Upper lobe of left lung (tissue), 6 donors: Measurements from ENCODE around the gene PROM2. TPM values are rescaled to one million over a fixed set of nuclear protein-coding genes. Genes with fewer than 3 reads are reported as not detected.

ENCODE experiments used
- ATAC-seq, 2 donors: fragments of 200-7000 bp; cut with Tn5 transposase; one replicate each; pipeline ENCODE4 v1.9.1; 2022; ENCODE audit warnings: mild to moderate bottlenecking in 2 of 2, moderate library complexity in 2 of 2; ENCODE audit not compliant: low FRiP score in 2 of 2
- DNase-seq, 2 donors: peaks; one replicate each; pipeline ENCODE4 v3.0.0-alpha.2; 2019 to 2020
- H3K27ac ChIP-seq, 4 donors: fragments of 200-600 bp; sonication (generic); one replicate each; pipeline ENCODE4 v1.5.1; 2016 to 2019
- H3K27me3 ChIP-seq, 4 donors: fragments of 200-600 bp; sonication (generic); one replicate each; pipeline ENCODE4 v1.5.1; 2017 to 2019
- H3K36me3 ChIP-seq, 4 donors: fragments of 200-600 bp; sonication (generic); one replicate each; pipeline ENCODE4 v1.5.1; 2016 to 2019
- H3K4me1 ChIP-seq, 4 donors: fragments of 200-600 bp; sonication (generic); one replicate each; pipeline ENCODE4 v1.5.1; 2018 to 2019
- H3K4me3 ChIP-seq, 4 donors: fragments of 200-600 bp; sonication (generic); one replicate each; pipeline ENCODE4 v1.5.1; 2017 to 2019; ENCODE audit warnings: mild to moderate bottlenecking in 2 of 4, moderate library complexity in 1 of 4
- H3K9me3 ChIP-seq, 4 donors: fragments of 200-600 bp; sonication (generic); one replicate each; pipeline ENCODE4 v1.5.1; 2018 to 2019
- CTCF ChIP-seq, 6 experiments: fragments of 450-650 bp in 4 of 6; fragments of 200-600 bp in 2 of 6; sonication (generic) in 2 of 6; IDR thresholded peaks; one replicate each; pipeline ENCODE4 v1.5.1; 2016 to 2019; ENCODE audit warnings: antibody characterized with exemption in 6 of 6
- EP300 ChIP-seq, 4 donors: sonication (generic); formaldehyde crosslinking; IDR thresholded peaks; one replicate each; pipeline ENCODE4 v1.5.1; 2017; ENCODE audit warnings: antibody characterized with exemption in 4 of 4, control low read depth in 2 of 4
- POLR2A ChIP-seq, 4 donors: fragments of 450-650 bp; IDR thresholded peaks; one replicate each; pipeline ENCODE4 v1.5.1; 2016 to 2017; ENCODE audit warnings: antibody characterized with exemption in 4 of 4, mild to moderate bottlenecking in 2 of 4
- POLR2AphosphoS5 ChIP-seq, 2 donors: sonication (generic); formaldehyde crosslinking; IDR thresholded peaks; one replicate each; pipeline ENCODE4 v1.5.1; 2017; ENCODE audit warnings: antibody characterized with exemption in 2 of 2
- WGBS, 2 donors: methylation state at CpG; one replicate each; pipeline ENCODE4 v1.1.5; 2017 to 2018; 5-methylcytosine and 5-hydroxymethylcytosine counted together
- total RNA-seq, 6 donors: library from RNA; depleted of rRNA in 4 of 6; stranded (reverse); fragments of >200 nt in 4 of 6; gene quantifications; one replicate each; pipeline versions ENCODE4 v1.1.0 to v1.2.1, GENCODE V29; 2016 to 2021
- donor health status: DM: no; HTN: no; CAD: no; lungs with moderate emphysema.
- donor health status: DM: no; HTN: yes; CAD: no; lungs with severe emphysema.

The PROM2 gene
- total RNA-seq, 6 donors from 2014 or later, result 3.3 to 26.2 (median 5.0) TPM

GRCh38 chr2:95327861-95328260, 53.6 kb downstream of the PROM2 start:
- DNase-seq (no peak), ATAC-seq (no peak)
- H3K27ac ChIP-seq, result no peak overlapping the region

GRCh38 chr2:95328358-95329125, 54.3 kb downstream of the PROM2 start:
- TF ChIP-seq EP300 (IDR thresholded peaks at IDR 0.05) (no peak), POLR2A (IDR thresholded peaks at IDR 0.05) (no peak), POLR2AphosphoS5 (IDR thresholded peaks at IDR 0.05) (no peak), CTCF (IDR thresholded peaks at IDR 0.05) (no peak)
- no peak overlapping the region for H3K27ac ChIP-seq
- no peak overlapping the region for H3K4me3 ChIP-seq
- no peak for ATAC-seq
- H3K9me3 ChIP-seq, result no peaks in the 10 kb centered on the region
- 52 to 58% methylated on average over 5 to 10 of the region's 15 CpGs for WGBS, 2 donors
- H3K36me3 ChIP-seq, result no peaks in the 10 kb centered on the region
- peak in 1 of 2 donors; percentile 65 for DNase-seq
- H3K27me3 ChIP-seq, result no peaks in the 10 kb centered on the region
- H3K4me1 ChIP-seq, result no peaks in the 10 kb centered on the region

More at GRCh38 chr2:95327861-95328260, 53.6 kb downstream of the PROM2 start:
- Histone ChIP-seq H3K9me3 (no peaks in the 10 kb centered on the region), H3K4me1 (no peaks in the 10 kb centered on the region), H3K27me3 (no peaks in the 10 kb centered on the region), H3K4me3 (no peak overlapping the region), H3K36me3 (no peaks in the 10 kb centered on the region)
- TF ChIP-seq EP300 (IDR thresholded peaks at IDR 0.05) (no peak), POLR2AphosphoS5 (IDR thresholded peaks at IDR 0.05) (no peak), POLR2A (IDR thresholded peaks at IDR 0.05) (no peak), CTCF (IDR thresholded peaks at IDR 0.05) (no peak)
- 78% methylated on average over 6 of the region's 7 CpGs; no CpG with 5 or more reads in 1 of the 2 donors for WGBS, 2 donors

- H3K4me3 ChIP-seq, result no peak overlapping the region
- H3K4me1 ChIP-seq, result no peaks in the 10 kb centered on the region
- no peaks in the 10 kb centered on the region for H3K36me3 ChIP-seq
- ATAC-seq, result no peak
- H3K27me3 ChIP-seq, result no peaks in the 10 kb centered on the region
- TF ChIP-seq POLR2A (IDR thresholded peaks at IDR 0.05), result no peak
- no peak for TF ChIP-seq EP300 (IDR thresholded peaks at IDR 0.05)
- no peak for TF ChIP-seq POLR2AphosphoS5 (IDR thresholded peaks at IDR 0.05)
- TF ChIP-seq CTCF (IDR thresholded peaks at IDR 0.05), result no peak
- no peak overlapping the region for H3K27ac ChIP-seq
- 91 to 97% methylated on average over 11 to 14 of the region's 14 CpGs for WGBS, 2 donors
- no peaks in the 10 kb centered on the region for H3K9me3 ChIP-seq
- peak in 1 of 2 donors; percentile 73 for DNase-seq
Observed at GRCh38 chr2:95329401-95329800, 55.2 kb downstream of the PROM2 start.

- H3K4me1 ChIP-seq, result no peaks in the 10 kb centered on the region
- H3K36me3 ChIP-seq, result no peaks in the 10 kb centered on the region
- ATAC-seq, result no peak
- H3K9me3 ChIP-seq, result no peaks in the 10 kb centered on the region
- no peak overlapping the region for H3K27ac ChIP-seq
- 77 to 83% methylated on average over 14 to 22 of the region's 23 CpGs for WGBS, 2 donors
- DNase-seq, result peak in 1 of 2 donors; percentile 73
- H3K4me3 ChIP-seq, result no peak overlapping the region
- no peaks in the 10 kb centered on the region for H3K27me3 ChIP-seq
- TF ChIP-seq POLR2AphosphoS5 (IDR thresholded peaks at IDR 0.05), result no peak
- TF ChIP-seq CTCF (IDR thresholded peaks at IDR 0.05), result no peak
- TF ChIP-seq EP300 (IDR thresholded peaks at IDR 0.05), result no peak
- TF ChIP-seq POLR2A (IDR thresholded peaks at IDR 0.05), result no peak
Observed at GRCh38 chr2:95329891-95330793, 55.9 kb downstream of the PROM2 start.
